Neuronal stem cell (in vitro differentiated cells): ENCODE results near the gene SLC34A3.
A peak's percentile ranks its signal among the peaks of the same experiment; 100 is the strongest.

ENCODE experiments used
- DNase-seq: peaks from one replicate; pipeline ENCODE4 v3.0.0-alpha.2; 2013; ENCODE audit warnings: low spot score
- H2AFZ ChIP-seq: one replicate; pipeline ENCODE4 v1.6.1; 2013; ENCODE audit warnings: mild to moderate bottlenecking, low read length, inconsistent platforms
- H2AK5ac ChIP-seq: 2 replicates; pipeline ENCODE4 v1.6.1; 2013; ENCODE audit warnings: low read depth, mild to moderate bottlenecking, inconsistent platforms, low read length, moderate library complexity, mixed read lengths
- H2BK120ac ChIP-seq: 2 replicates; pipeline ENCODE4 v1.6.1; 2013; ENCODE audit warnings: low read depth, mild to moderate bottlenecking, inconsistent platforms, low read length, moderate library complexity, mixed read lengths
- H2BK12ac ChIP-seq: one replicate; pipeline ENCODE4 v1.6.1; 2013; ENCODE audit warnings: low read length, inconsistent platforms
- H2BK15ac ChIP-seq: 2 replicates; pipeline ENCODE4 v1.6.1; 2013; ENCODE audit warnings: mild to moderate bottlenecking, low read length, inconsistent platforms, mixed read lengths
- H2BK5ac ChIP-seq: one replicate; pipeline ENCODE4 v1.6.1; 2013; ENCODE audit warnings: inconsistent platforms, mild to moderate bottlenecking, low read length, moderate library complexity
- H3K14ac ChIP-seq: one replicate; pipeline ENCODE4 v1.6.1; 2013; ENCODE audit warnings: low read length, inconsistent platforms
- H3K18ac ChIP-seq: 2 replicates; pipeline ENCODE4 v1.6.1; 2013; ENCODE audit warnings: low read length, inconsistent platforms
- H3K23ac ChIP-seq: 2 replicates; pipeline ENCODE4 v1.6.1; 2013; ENCODE audit warnings: low read depth, mild to moderate bottlenecking, mixed read lengths, low read length, inconsistent platforms; ENCODE audit not compliant: poor library complexity
- H3K27ac ChIP-seq: replicated peaks from 3 replicates; pipeline ENCODE4 v1.5.1; 2013; ENCODE audit warnings: low read length, inconsistent platforms
- H3K27me3 ChIP-seq, 3 experiments: 2 replicates each; pipeline ENCODE4 v1.6.1; 2013; ENCODE audit warnings: low read length in 3 of 3, mild to moderate bottlenecking in 2 of 3, inconsistent platforms in 1 of 3, low read depth in 1 of 3, mixed read lengths in 1 of 3, moderate library complexity in 1 of 3; ENCODE audit not compliant: control insufficient read depth in 3 of 3, insufficient read depth in 3 of 3
- H3K36me3 ChIP-seq, 2 donors: replicated peaks in 1 of 2; 2 replicates each; pipeline ENCODE4 v1.6.1; 2013; ENCODE audit warnings: low read length in 2 of 2; ENCODE audit not compliant: control insufficient read depth in 2 of 2, insufficient read depth in 2 of 2
- H3K4ac ChIP-seq: 2 replicates; pipeline ENCODE4 v1.6.1; 2013; ENCODE audit warnings: inconsistent platforms, mild to moderate bottlenecking, low read length, moderate library complexity
- H3K4me1 ChIP-seq, 2 donors: 1 replicate in 1 of 2; 2 replicates in 1 of 2; pipeline ENCODE4 v1.6.1; 2013; ENCODE audit warnings: low read length in 2 of 2, low read depth in 1 of 2; ENCODE audit not compliant: control insufficient read depth in 2 of 2, insufficient read depth in 1 of 2
- H3K4me2 ChIP-seq: one replicate; pipeline ENCODE4 v1.6.1; 2013; ENCODE audit warnings: mild to moderate bottlenecking, low read length, inconsistent platforms; ENCODE audit not compliant: insufficient read depth, poor library complexity, severe bottlenecking
- H3K4me3 ChIP-seq, 2 donors: 2 replicates each; pipeline ENCODE4 v1.5.1; 2013; ENCODE audit warnings: low read length in 2 of 2, mild to moderate bottlenecking in 2 of 2, inconsistent platforms in 1 of 2, moderate library complexity in 1 of 2
- H3K79me1 ChIP-seq: one replicate; pipeline ENCODE4 v1.6.1; 2013; ENCODE audit warnings: low read depth, mild to moderate bottlenecking, inconsistent platforms, low read length, moderate library complexity
- H3K9ac ChIP-seq: one replicate; pipeline ENCODE4 v1.6.1; 2013; ENCODE audit warnings: mild to moderate bottlenecking, low read depth, low read length, inconsistent platforms; ENCODE audit not compliant: poor library complexity
- H3K9me3 ChIP-seq, 2 donors: replicated peaks in 1 of 2; 2 replicates each; pipeline versions ENCODE3 to v1.6.1; 2013; ENCODE audit warnings: low read length in 2 of 2, mild to moderate bottlenecking in 2 of 2, inconsistent platforms in 1 of 2, low read depth in 1 of 2, mixed read lengths in 1 of 2, moderate library complexity in 1 of 2; ENCODE audit not compliant: control insufficient read depth in 2 of 2, insufficient read depth in 1 of 2
- H4K8ac ChIP-seq: one replicate; pipeline ENCODE4 v1.6.1; 2013; ENCODE audit warnings: low read depth, mild to moderate bottlenecking, inconsistent platforms, low read length, moderate library complexity
- H4K91ac ChIP-seq: one replicate; pipeline ENCODE4 v1.6.1; 2013; ENCODE audit warnings: low read length, low read depth, mild to moderate bottlenecking, inconsistent platforms; ENCODE audit not compliant: poor library complexity
- WGBS, 2 donors: extraction: QIAGEN DNeasy Blood & Tissue Kit; methylation state at CpG; one replicate each; pipeline ENCODE4 v1.1.7; 2013; ENCODE audit warnings: missing lambda C conversion rate in 2 of 2, mixed read lengths in 1 of 2; ENCODE audit not compliant: insufficient read length in 2 of 2, insufficient replicate concordance in 1 of 2; ENCODE audit errors: extremely low coverage in 2 of 2; 5-methylcytosine and 5-hydroxymethylcytosine counted together

Gene SLC34A3

DNA sequence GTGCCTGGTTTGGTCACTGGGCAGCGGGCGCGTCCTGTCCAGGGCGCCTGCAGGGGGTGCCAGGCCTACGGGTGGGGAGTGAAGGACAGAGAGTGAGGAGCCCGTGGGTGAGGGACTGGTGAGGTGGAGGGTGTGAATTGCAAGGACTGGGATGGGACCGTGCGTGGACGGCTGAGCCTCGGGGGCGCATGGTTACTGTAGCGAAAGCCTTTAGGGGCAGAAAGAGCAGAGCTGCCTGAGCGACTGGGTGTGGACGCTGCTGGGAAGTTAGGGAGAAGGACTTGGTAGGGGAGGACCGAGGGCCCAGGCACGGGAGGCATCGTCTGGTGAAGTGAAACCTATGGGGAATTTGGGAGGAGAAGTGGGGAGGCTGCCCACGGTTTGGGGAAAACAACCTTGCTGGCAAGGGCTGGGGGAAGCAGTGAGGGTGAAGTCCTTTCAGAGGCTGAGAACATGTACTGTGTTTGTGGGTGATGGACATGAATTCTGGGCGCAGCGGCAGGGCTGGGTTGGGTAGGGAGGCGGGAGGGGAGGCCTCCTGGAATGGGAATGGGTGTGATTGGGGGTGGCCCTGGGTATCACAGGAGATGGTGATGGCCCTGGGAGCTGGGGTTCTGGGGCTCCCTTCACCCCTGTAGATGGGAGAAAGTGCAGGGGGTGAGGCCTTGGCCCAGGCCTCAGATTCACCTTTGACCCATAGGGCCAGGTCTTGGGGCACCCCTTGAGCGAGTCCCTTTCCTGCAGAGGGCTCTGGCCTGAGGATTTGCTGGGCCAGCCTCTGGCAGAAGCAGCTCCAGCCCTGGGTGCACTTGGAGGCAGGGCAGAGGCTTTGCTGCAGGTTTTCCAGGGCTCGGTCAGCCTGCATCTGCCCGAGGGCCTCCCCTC lies 45.1 kb downstream of the SLC34A3 start:
- Histone ChIP-seq H3K27me3 (peaks cover 0 to 30% (median 9%) of the 10 kb centered on the region in 3 experiments), H3K4me2 (no peak overlapping the region), H2BK12ac (peak overlapping the region; percentile 58), H3K4me3 (no peak overlapping the region), H2BK15ac (peak overlapping the region; percentile 85), H4K8ac (no peak overlapping the region), H3K23ac (peak overlapping the region; percentile 73), H2AK5ac (peak overlapping the region; percentile 86), H3K9me3 (peaks cover 3 to 12% of the 10 kb centered on the region in 2 donors), H3K36me3 (peaks cover 25 to 30% of the 10 kb centered on the region in 2 donors), H3K18ac (peak overlapping the region; percentile 71), H2AFZ (no peak overlapping the region), H4K91ac (no peak overlapping the region), H3K79me1 (peaks cover 9% of the 10 kb centered on the region), H2BK120ac (peak overlapping the region; percentile 47), H3K4ac (peak overlapping the region; percentile 66), H2BK5ac (peak overlapping the region; percentile 39), H3K4me1 (peaks cover 11 to 23% of the 10 kb centered on the region in 2 donors), H3K14ac (peak overlapping the region; percentile 75), H3K9ac (peak overlapping the region; percentile 60), H3K27ac (peak overlapping the region; percentile 22)
- whole genome bisulfite sequencing, 2 donors: no CpG with 5 or more reads among the region's 24 CpGs
- DNase-seq: no peak

- no peak overlapping the region for H3K4me3 ChIP-seq
Measured at GRCh38 chr9:137276473-137277328, 46.0 kb downstream of the SLC34A3 start.

GRCh38 chr9:137277329-137278041 lies 46.8 kb downstream of the SLC34A3 start, which contains the start of gene TOR4A:
Gene TOR4A, plus strand, starts transcription at chr9:137277726. Its CDS starts 964 bp downstream, at chr9:137278690.
- H2BK120ac ChIP-seq: peak within 1 kb of the TSS; percentile 94
- H2BK12ac ChIP-seq: peak within 1 kb of the TSS; percentile 73
- peak within 1 kb of the TSS; percentile 93 for H3K18ac ChIP-seq
- H2BK15ac ChIP-seq: peak within 1 kb of the TSS; percentile 96
- H3K4me2 ChIP-seq: peak within 1 kb of the TSS; percentile 57
- peaks cover 16 to 19% of the 10 kb centered on the region in 2 donors for H3K36me3 ChIP-seq
- peak within 1 kb of the TSS; percentile 97 for H3K14ac ChIP-seq
- peaks cover 3 to 12% of the 10 kb centered on the region in 2 donors for H3K9me3 ChIP-seq
- no peak within 1 kb of the TSS for H2AFZ ChIP-seq
- peaks cover 7% of the 10 kb centered on the region for H3K79me1 ChIP-seq
- peak within 1 kb of the TSS in 1 of 2 donors; percentile 69 for H3K4me3 ChIP-seq
- H3K4ac ChIP-seq: peak within 1 kb of the TSS; percentile 66
- H3K27me3 ChIP-seq: peaks cover 0 to 39% (median 9%) of the 10 kb centered on the region in 3 experiments
- H4K8ac ChIP-seq: peak within 1 kb of the TSS; percentile 82
- peaks cover 11 to 23% of the 10 kb centered on the region in 2 donors for H3K4me1 ChIP-seq
- peak within 1 kb of the TSS; percentile 75 for H2BK5ac ChIP-seq
- DNase-seq: no peak
- H4K91ac ChIP-seq: no peak within 1 kb of the TSS
- no CpG with 5 or more reads among the region's 25 CpGs for WGBS, 2 donors
- peak within 1 kb of the TSS; percentile 77 for H3K9ac ChIP-seq
- H3K23ac ChIP-seq: peak within 1 kb of the TSS; percentile 99
- H2AK5ac ChIP-seq: peak within 1 kb of the TSS; percentile 97
- H3K27ac ChIP-seq: peak within 1 kb of the TSS; percentile 59

More at GRCh38 chr9:137276473-137277328, 46.0 kb downstream of the SLC34A3 start:
- peak overlapping the region; percentile 57 for H3K4me2 ChIP-seq
- peaks cover 3 to 12% of the 10 kb centered on the region in 2 donors for H3K9me3 ChIP-seq
- no peak overlapping the region for H3K4ac ChIP-seq
- peak overlapping the region; percentile 94 for H2BK120ac ChIP-seq
- H2BK15ac ChIP-seq: peak overlapping the region; percentile 96
- H4K8ac ChIP-seq: peak overlapping the region; percentile 82
- H3K9ac ChIP-seq: peak overlapping the region; percentile 44
- H3K23ac ChIP-seq: peak overlapping the region; percentile 96
- peaks cover 23 to 24% of the 10 kb centered on the region in 2 donors for H3K36me3 ChIP-seq
- peak overlapping the region; percentile 93 for H3K18ac ChIP-seq
- peak overlapping the region; percentile 97 for H3K14ac ChIP-seq
- WGBS, 2 donors: no CpG with 5 or more reads among the region's 30 CpGs
- peak overlapping the region; percentile 58 for H2BK12ac ChIP-seq
- peak overlapping the region; percentile 75 for H2BK5ac ChIP-seq
- H3K4me1 ChIP-seq: peaks cover 11 to 23% of the 10 kb centered on the region in 2 donors
- peaks cover 0 to 36% (median 9%) of the 10 kb centered on the region in 3 experiments for H3K27me3 ChIP-seq
- H3K79me1 ChIP-seq: peaks cover 9% of the 10 kb centered on the region
- peak overlapping the region; percentile 97 for H2AK5ac ChIP-seq
- H2AFZ ChIP-seq: no peak overlapping the region
- H4K91ac ChIP-seq: no peak overlapping the region
- peak overlapping the region; percentile 59 for H3K27ac ChIP-seq
- DNase-seq: no peak
